GM10266 (cell line): ENCODE results near the gene SHD.

Experiments used
- DNase-seq: peaks from one replicate; pipeline ENCODE4 v3.0.0; 2012; ENCODE audit errors: extremely low spot score
- TF ChIP-seq, protein P1 (sequence below): IDR thresholded peaks from 2 replicates; pipeline ENCODE4 v1.5.1; 2012; ENCODE audit warnings: mild to moderate bottlenecking, low read depth; ENCODE audit not compliant: control insufficient read depth, insufficient read depth; ENCODE audit errors: missing control alignments

Gene SHD

DNA sequence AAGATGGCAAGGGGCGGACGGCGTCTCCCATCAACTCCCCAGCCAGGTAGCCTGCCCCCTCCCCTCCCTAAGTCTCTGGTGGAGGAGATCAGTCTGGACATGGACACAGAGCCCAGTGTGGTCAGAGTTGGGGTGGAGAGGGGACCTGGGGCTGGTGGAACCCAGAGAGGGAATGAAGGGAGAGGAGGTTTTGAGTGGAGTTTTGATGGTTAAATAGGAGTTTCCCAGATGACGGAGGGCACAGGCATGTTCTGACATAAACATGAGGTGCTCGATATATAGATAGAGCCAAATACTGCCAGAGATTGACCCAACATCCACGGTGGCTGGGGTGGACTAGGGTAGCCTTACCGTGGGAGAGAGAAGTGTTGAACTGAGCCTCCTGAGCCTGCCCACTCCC is 39.4 kb downstream of the SHD start:
- DNase-seq, result no peak
- TF ChIP-seq, protein P1, sequence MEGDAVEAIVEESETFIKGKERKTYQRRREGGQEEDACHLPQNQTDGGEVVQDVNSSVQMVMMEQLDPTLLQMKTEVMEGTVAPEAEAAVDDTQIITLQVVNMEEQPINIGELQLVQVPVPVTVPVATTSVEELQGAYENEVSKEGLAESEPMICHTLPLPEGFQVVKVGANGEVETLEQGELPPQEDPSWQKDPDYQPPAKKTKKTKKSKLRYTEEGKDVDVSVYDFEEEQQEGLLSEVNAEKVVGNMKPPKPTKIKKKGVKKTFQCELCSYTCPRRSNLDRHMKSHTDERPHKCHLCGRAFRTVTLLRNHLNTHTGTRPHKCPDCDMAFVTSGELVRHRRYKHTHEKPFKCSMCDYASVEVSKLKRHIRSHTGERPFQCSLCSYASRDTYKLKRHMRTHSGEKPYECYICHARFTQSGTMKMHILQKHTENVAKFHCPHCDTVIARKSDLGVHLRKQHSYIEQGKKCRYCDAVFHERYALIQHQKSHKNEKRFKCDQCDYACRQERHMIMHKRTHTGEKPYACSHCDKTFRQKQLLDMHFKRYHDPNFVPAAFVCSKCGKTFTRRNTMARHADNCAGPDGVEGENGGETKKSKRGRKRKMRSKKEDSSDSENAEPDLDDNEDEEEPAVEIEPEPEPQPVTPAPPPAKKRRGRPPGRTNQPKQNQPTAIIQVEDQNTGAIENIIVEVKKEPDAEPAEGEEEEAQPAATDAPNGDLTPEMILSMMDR, result no peak

DNA sequence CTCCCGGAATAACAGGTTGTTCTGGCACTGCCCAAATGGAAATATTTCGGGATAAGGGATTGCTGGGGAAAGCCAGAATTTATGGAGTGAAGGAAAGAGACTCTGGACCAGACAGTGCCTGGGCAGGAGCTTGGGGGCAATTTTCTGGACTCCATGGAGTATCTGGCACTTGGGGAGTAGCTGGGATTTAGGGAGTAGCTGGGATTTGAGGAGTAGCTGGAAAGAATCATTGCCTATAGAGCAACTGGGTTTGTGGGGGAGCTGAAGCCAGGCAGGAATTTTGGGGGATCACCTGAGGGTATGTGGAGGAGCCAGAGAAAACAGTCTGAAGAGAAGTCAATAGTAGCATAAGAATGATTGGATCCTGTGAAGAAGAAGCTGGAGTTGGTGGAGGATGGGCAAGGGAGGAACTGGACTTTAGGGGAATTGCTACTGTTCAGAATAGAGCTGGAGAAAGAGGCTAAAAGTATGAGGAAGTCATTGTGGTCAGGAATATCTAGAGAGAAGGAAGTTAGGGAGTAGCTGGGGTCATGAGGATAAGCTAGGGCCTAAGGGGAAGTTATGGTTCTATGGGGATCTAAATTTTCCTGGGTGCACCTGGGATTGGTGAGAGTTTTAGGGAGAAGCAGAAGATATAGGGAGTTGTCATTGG is 40.1 kb downstream of the SHD start:
- TF ChIP-seq, protein P1, result no peak
- DNase-seq, result no peak

DNA sequence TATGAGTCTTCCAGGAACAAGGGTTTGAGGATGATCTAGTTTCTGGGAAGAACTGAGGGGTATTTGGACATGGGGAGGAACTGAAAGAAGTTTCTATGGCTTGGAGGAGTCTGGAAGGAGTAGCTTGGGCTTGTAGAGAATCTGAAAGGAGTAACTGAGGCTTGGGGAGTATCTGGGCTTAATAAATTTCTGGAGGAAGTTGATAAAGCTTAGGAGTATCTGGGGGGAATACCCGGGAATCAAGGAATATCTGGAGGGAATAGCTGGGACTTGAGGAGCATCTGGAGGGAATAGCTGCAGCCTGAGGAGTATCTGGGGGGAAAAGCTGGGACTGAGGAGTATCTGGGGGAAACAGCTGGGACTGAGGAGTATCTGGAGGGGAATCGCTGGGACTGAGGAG is 41.4 kb downstream of the SHD start:
- DNase-seq, result no peak
- TF ChIP-seq, protein P1, result no peak

DNA sequence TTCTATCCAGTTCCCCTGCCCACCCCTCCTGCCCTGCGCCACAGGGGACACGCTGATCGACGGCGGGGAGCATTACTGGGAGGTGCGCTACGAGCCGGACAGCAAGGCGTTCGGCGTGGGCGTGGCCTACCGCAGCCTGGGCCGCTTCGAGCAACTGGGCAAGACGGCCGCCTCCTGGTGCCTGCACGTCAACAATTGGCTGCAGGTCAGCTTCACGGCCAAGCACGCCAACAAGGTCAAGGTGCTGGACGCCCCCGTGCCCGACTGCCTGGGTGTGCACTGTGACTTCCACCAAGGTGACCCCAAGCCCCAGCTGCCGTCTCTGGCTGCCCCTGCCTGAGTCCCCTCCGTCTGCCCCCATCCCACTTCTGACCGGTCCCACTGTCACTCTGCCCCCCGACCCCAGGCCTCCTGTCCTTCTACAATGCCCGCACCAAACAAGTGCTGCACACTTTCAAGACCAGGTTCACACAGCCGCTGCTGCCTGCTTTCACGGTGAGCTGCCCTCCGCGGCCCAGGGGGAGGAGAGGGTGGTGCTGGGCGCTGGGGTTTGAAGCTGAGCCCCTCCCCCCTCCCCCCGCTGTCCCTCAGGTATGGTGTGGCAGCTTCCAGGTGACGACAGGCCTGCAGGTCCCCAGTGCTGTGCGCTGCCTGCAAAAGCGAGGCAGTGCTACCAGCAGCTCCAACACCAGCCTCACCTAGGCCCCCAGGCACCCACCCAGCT is 44.0 kb downstream of the SHD start:
- no peak for DNase-seq
- TF ChIP-seq, protein P1, result no peak

DNA sequence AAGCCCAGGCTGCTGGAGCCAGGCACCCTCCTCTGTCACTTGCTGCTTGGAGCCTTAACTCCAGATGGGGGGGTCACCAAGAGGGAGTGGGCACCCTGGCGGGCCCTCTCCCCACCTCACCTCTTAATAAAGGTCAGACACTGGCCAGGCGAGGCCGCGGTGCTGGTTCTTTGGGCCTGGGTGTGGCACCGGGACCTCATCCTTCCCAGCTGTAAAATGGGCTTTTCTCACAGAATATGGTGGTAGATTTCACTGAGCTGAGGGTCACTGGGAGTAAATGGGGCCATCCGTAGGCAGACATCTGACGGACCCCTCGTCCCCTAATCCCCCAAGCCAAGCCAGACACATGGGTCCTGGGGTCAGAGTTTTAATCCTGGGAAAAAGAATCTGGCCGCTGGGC is 44.6 kb downstream of the SHD start:
- TF ChIP-seq, protein P1, result no peak
- no peak for DNase-seq

DNA sequence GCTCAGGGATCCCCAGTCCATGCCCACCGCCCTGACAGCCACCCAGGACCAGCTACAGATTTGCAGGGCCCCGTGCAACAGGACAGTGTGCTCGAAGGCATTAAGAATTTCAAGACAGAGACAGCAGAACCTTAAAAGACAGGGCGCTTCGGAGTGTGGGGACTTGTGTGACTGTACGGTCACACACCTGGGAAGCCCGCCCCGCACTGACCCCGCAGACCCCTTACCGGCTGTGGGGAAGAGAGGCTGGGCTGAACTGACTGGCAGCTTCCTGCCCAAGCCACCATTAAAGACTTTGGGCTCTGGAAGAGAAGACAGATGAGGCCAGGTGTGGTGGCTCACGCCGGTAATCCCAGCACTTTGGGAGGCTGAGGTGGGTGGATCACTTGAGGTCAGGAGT is 45.2 kb downstream of the SHD start:
- no peak for DNase-seq
- TF ChIP-seq, protein P1, result no peak

DNA sequence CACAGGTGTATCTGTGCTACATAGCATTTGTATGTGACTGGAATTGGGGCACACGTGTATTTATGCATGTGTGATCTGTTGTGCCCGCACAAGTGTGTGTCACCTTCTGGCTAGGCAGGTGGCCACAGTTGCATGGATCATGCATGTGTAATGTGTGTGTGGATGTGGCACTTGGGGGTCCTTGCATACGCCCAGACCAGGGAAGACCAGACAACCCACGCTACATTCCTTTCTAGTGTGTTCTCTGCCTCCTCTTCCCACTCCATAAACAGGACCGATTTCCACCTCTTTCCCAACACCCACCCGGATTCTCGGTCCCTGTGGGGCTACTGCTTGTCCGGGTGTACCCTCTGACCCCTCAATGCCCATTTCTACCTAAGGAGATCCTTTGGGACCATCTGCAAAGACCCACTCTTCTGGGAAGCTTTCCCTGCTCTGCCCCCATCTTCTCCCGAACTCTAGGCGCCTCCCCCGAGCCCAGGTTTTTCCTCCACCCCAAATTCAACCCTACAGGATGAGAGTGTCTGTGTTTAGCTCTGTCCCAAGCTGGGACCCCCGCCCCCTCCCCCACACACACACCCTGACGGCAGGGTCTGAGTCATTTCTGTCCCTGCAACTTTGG is 47.3 kb downstream of the SHD start:
- TF ChIP-seq, protein P1, result no peak

More for the DNA sequence above, 47.3 kb downstream of the SHD start:
- peak; percentile 8 for DNase-seq
